Stimulated activated CD4-positive, alpha-beta T cell treated with anti-CD3 and anti-CD28 coated beads, Interleukin-15, amount 100 ng/mL, for 24 hours (primary cell): Measurements from ENCODE around the gene RERG.
"Not testable (repeated sequence)": the region's sequence is repeated elsewhere in the genome, so short reads cannot be mapped to it uniquely, and the experiment has no call there.

Experiments used
- DNase-seq: peaks from one replicate; pipeline ENCODE4 v3.0.0-alpha.2; 2020

RERG gene, protein sequence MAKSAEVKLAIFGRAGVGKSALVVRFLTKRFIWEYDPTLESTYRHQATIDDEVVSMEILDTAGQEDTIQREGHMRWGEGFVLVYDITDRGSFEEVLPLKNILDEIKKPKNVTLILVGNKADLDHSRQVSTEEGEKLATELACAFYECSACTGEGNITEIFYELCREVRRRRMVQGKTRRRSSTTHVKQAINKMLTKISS

DNA sequence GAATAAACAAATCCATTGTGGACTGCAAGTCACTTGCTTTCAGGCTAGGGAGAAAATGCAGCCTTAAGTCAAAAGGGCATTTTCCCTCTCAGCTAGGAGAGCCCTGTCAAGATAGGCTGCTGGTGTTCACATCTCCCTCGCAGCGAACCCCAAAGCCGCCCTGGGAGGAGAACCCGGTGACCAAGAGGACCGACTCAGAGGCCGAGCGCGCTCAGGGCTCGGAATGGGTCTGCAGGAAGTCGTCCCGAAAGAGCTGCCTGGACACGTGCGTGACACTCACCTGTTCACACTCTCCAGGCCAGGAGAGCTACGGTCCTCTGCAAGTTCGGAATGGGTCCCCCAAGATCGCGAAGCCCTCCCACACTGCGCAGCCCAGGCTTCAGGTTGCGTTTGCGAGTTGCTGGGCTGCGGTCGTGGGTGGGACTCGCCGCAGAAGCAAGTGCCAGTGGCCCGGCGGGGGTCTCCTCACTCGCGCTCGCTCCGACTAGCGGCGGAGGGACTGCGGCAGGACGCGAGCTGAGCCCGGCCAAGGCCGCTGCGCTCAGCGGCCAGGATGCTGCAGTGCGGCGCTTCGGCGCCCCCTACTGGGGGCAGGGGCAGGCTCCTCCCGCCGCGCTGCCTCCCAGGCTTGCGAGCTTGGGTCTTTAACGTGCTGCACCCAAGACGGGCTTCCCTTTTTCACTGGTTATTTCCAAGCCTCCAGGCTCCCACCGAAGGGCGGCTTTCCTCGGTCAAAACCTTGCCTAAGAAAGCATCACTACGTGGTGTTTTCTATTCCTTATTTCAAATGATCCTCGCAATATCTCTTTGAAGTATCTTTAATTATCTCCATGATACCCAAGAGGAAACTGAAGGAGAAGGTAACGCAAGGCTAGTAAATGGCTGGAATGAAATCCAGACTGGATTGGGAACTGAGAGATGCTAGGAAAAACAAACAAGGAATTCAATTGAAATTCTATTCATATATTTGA, at the start of gene RERG:
Gene RERG, minus strand, starts transcription at position 503 of the 971 bp plus-strand sequence. CDS start 3,928 bp downstream, outside the sequence.
- DNase-seq: peak; percentile 82

DNA sequence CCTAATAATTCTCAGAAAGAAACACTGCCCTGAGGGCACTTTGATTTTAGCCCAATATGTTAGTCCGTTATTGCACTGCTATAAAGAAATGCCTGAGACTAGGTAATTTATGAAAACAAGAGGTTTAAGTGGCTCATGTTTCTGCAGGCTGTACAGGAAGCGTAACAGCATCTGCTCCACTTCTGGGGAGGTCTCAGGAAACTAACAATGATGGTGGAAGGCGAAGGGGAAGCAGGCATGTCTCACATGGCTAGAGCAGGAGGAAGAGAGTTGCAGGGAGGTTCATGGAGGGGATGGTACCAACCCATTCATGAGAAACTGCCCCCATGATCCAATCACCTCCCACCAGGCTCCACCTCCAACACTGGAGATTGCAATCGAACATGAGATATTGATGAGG, 49.4 kb upstream of the RERG start:
- DNase-seq: no peak

DNA sequence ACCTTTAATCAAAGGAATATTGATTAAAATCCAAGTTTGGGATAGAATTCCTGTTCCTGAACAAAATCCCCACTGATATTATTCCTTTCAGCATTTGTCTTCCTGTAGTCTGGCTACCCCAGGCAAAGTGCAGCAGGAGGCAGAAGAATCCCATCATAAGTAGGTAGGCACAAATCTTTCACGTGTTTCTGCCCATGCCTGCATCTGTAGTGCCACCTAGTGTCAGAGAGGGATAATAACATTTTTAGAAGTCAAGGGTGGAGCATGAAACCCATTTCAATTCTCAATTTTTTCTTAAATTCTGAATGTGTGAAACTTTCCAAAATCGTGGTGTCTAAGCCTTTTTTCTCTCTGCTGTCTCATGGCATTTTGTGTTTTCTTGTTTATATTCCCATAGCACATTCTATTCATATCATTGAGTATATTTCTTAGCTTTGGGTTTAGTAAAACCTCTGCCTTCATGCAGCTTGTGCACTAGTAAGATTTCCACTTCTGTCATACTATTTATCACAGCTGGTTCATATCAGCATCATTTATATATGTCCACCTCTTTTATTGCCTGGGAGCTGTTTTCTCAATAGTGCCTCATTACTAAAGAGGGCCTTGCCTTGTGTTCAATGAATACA, 47.8 kb upstream of the RERG start:
- peak; percentile 32 for DNase-seq

DNA sequence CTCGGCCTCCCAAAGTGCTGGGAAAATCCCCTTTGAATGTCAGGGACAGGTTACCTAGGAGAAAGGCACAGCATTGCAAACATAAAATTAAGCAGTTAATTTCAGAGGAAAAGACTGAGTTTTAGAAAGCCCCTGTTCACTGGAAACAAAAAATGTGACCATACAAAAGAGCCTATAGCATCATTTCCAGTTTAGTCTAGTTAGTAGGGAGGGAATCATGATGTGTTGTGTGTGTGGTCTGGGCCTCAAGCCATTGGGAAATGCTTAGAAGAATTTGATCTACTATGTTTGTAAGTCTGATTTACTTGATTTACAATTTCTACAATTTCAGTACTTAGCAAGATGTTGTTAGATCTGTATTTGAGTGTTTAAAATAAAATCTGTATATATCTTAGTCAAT, 47.1 kb upstream of the RERG start:
- no peak for DNase-seq

DNA sequence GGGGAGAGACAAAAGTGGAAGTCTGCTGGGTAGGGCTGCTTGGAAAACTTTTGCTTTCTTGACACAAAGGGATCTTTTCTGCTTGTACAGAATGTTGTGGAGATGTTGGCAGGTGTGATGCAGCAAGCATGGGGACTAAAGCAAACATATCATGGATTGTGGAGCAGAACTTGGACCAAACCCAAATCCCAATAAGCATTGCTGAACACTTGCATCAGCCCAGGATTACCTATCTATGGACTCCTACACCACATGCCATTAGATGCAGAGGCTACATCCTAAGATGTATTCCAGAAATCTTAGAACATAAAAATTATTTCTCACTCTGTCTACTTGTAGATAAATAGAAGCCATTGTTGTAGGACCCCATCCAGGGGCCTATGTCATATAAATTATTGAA, 44.7 kb upstream of the RERG start:
- DNase-seq: no peak

DNA sequence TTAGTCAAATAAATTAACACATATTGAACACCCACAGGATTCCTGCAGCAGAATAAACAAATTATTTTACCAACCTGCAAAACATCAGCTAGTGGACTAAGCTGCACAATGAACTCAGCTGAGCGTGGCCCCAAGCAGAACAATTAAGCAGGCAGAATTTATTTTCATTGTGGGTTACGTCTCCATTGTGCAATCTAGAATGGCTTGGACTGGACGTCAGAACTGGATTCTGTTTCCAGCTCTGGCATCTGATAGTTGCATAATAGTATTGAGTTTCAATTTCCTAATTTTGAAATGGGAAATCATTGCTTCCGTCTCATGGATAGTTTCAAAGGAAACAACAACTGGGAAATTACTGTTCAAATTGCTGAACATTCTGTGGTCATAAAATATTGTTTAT, 35.5 kb upstream of the RERG start:
- no peak for DNase-seq

DNA sequence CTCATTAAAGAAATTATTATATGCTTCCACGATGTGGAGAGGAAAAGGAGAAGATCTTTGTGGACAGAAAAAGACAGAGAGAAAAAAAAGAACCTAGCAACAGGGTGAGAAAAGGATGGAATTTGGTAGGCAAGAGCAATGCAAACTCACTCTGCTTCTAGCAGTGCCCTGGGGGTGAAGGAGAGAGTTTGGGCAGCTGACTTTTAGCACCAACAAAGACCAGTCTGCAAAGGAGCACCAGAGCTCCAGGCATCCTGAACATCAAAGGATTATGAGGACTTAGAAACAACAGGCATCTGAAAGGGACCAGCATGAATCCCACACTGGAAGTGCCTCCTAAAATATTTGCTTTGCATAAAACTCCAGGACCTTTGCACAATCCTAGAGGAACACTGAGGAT, 32.8 kb upstream of the RERG start:
- no peak for DNase-seq

DNA sequence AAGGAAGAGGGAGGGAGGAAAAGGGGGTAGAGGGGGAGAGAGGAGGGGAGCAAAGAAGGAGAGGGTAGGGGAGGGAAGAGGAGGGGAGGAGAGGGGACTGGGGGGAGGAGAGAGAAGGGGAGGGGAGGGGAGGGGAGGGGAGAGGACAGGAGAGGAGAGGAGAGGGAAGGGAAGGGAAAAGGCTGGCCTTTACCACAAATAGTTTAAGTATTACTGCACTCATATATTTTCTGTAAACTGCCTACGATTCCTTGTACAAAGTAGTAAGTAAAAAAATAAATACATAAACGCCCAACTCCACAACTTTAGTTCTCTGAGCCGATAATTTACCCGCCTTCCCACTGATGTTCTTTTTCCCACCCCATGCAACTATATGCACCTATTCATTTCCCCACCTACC, 23.7 kb upstream of the RERG start:
- DNase-seq: no peak

DNA sequence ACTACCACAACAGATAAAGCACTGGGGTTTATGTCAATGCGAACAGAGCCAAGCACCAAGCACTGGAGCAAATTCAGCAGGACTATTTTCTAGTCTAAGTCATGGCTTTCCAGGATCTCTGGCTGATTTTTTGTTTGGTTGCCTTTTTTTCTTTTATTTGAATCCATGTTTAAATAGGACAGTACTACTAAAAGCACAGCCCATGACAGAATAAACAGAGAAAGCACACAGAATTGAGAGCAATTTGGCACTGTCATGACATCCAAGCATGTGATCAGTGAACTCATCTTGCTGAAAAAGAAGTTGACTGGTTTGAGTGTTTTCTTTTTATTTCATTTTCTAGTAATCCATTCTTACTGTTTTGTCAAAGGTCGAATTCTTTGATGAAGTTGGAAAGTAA, 23.1 kb upstream of the RERG start:
- DNase-seq: no peak

DNA sequence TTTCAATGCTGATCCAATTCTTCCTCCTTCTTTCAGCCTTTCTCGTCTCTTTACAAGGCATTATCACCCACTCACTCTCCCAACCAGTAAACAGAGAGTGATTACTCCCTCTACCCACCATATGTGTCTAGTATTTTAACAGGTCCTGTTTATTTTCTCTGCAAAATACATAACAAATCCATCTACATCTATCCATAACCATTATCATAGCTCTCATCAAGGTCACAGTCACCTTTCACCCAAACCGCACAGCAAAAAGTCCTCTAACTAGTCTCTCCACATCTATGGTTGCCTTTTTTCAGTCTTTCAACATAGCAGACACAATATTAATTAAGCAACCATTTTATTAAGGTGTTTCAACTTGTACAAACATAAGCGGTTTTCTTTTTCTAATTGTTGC, 21.9 kb upstream of the RERG start:
- no peak for DNase-seq

DNA sequence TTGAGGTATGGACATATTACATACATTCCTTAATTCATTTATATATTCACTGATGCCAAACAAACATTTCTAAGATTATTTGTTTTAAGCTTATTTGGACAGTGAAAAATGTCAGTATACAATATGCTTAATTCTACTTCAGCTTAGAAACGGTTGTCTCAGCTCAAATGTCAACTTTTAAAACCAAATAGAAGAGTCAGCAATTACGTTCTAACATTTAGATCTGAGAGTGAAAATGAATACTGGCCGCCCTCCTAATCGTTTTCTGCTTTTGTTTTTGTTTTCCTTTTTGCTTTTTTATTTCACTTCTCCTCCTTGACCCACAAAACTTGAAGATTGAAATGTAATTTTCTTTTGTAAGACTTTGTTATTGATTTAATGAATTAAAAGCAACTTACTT, 19.7 kb upstream of the RERG start:
- no peak for DNase-seq

DNA sequence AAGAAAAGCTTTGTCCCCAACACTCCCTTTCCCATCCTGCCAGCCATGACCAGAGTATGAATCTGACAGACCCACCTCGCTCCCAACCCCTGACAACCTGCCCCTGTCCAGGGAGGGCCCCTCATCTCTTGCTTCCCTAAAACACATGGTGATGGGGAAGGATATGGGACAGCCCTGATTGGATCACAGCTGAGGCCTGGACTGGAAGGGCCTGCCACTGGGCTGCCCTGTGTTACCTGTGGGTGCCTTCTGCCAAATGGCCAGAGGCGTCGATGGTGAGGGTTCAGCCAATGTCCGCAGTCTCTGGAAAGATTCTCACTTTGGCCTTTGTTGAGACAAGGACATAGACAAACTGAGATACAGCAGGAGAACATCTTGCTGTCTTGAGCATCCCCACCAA, 13.3 kb upstream of the RERG start:
- DNase-seq: no peak

DNA sequence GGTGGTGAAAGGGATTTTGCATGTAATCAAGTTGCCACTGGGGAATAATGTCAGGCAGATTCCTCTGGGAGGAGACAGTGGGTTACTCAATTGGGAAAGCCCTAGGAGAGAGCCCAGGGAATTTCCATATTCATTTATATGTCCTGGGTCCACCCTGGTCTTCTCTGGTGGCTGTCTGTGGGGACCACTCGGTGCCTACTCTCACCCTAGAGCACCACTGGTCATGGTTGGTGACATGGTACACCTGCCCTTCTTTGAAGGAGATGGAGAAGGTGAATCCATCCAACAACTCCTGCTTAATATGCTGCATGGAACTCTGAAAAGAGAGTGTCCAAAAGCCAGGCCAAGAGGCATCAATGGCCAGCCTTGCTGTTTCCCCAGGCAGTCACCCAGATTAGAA, 12.8 kb upstream of the RERG start:
- no peak for DNase-seq

DNA sequence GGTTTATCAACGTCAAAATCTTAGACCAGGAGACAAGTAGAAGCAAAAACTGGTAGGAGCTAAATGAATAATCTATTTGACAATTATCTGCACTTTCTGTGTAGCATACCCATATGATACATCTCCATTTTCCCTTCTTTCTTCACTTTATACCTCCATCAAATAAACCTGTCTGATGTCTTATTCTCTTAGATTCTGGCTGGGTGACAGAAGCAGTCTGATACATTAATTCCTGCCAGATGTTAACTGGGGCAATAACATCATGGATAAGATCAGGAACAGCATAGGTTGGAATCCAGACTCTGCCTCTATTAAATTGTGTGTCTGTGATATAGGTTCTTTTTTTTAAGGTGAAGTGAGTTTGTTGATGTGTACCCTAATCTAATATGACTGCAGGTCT, 11.7 kb upstream of the RERG start:
- DNase-seq: no peak

DNA sequence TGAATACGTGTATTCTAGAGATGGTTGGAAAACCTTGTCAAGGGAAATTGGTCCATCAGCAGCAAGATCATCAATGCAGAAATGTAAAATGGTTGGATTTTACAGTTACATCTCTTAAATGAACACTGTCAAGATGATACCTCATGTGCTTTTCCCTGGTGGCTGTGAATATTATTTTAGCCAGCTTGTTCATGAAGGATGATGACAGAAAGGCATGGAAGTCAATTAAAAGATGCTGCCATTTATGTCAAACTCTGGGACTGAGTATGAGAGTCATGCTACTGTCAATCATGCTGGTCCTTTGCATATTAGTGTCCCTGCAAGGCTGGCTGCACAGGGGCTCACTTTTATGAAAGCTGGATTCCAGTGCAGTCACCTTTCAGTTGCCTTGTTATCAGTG, 10.3 kb upstream of the RERG start:
- DNase-seq: no peak

DNA sequence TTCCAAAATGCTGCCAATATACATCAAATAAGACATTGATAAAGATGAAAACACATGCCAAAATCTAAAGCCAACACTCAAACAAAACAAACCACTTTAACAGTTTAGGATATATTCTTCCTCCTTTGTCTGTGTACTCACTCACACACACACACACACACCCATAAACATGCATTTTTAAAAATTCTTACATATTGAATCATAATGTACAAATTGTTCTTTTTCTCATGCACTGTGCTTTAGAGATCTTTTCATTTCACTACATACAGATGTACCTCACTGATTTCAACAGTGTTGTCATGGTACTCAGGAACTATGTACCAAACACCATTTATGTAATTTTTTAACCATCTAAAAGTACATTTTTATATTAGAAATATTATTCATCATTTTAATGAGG, 9.5 kb upstream of the RERG start:
- DNase-seq: no peak

DNA sequence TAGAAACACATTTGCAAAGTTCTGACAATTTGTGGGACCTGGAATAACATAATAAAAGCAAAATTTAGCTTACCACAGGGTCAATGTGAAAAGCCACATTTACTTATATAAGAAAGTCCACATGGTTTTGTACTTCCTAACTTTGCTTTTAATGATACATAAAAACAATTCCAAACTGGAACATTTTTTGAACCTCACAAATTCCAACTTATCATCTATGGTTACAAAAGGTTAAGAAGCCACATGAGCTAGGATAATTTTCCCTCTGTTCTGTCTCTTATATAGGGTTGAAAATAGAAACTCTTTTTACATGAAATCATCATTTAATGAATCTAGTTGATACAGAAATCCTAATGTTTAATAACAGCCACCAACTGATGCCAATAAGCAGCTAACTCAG, 8.9 kb upstream of the RERG start:
- DNase-seq: no peak

DNA sequence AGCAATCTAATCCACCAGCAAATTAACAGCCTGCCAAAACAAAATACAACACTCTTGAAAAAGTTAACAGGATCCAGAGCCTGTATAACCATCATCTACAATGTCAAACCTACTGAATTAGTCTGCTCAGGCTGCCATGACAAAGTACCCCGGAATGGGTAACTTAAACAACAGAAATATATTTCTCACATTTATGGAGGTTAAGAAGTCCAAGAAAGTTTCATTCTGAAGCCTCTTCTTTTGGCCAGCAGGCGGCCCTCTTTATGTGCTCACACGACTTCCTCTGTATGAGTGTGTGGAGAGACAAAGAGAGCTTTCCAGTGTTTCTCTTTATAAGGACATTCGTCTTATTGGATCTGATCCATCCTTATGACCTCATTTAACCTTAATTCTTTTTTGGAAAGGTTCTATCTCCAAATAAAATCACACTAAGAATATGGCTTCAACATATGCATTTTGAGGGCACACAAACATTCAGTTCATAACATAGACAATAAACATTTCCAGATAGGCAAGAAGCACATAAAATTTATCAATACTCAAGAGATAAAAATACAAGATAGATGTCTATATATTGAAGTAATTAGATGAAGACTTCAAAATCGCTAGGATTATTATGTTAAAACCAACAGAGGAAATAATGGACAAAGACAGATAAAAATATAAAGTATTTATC, 5.9 kb upstream of the RERG start:
- DNase-seq: peak; percentile 31

DNA sequence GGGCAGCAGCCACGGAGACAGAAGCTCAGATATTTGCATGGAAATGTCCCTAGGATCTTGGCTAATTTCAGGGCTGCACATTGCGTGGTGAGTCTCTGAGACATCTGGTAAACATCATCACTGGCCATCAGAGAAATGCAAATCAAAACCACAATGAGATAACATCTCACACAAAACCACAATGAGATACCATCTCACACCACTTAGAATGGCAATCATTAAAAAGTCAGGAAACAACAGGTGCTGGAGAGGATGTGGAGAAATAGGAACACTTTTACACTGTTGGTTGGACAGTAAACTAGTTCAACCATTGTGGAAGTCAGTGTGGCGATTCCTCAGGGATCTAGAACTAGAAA, 4.6 kb upstream of the RERG start:
- not testable (repeated sequence) for DNase-seq

DNA sequence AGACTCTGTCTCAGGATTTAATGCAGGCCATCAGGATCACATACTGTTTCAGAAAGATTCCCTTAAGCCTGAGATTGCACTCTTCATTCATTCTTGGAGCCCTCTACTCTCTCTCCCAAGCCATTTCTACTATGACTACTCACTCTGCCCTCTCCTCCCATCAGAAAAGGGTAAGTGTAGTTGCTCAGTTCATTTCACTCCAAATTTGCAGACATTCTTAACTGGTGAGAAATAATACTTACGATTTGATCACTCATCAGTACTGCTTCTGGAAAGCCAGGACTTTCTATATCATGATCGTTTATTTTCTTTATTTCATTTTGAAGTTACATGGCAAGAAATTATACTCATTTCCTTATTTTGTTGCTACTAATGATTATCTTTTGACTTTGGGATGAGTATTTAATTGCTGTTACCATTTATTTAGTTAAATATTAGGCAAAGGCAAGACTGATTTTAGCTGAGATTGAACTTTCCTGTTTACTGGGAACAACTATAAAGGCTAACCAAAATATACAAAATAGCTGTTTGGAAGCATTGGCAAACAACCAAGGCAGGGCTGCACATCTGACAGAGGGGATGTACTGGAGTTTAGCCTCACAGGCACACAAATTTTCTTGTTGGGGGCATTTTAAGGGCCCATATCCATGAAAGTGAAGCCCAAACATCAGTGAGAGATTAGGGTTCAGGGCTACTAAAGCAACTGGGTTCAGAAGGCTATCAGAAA, 4.1 kb upstream of the RERG start:
- DNase-seq: no peak

DNA sequence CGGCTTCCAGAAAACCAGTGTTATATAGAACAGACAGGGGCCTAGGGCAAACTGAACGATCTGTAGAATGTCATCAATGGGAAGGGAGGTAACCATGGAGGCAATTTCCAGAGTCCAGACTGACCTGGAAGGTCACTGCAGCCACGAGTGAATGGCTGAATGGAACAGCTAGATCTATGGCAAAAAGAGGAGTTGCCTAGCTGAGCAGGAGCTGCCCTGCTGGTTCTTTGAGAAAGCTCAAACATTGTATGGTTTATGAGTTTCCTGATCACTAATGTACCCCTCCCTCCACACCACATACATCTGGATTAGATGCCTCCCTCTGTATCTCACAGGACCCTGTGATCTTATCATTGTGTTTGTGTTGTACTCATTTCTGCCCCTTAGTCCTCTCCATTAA, 1.0 kb upstream of the RERG start:
- no peak for DNase-seq

DNA sequence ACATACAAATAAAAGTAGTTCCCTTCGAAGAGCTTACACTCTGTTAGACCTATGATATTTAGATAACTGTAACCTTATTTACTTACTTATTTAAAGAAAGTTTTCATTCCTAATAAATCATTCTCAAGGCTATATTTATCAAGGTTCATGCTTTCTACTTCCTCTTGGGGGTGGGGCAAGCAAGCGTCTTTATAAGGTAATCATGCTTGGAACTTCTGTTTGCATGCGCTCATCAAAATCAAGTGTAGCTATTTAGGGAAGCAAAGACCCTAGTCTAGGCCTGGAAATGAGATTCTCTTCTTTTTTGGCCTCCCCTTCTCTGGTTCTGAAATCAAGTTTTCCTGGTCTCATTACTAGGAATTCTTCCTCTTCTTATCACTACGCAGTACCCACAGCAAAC, 766 bp downstream of the RERG start:
- DNase-seq: no peak

DNA sequence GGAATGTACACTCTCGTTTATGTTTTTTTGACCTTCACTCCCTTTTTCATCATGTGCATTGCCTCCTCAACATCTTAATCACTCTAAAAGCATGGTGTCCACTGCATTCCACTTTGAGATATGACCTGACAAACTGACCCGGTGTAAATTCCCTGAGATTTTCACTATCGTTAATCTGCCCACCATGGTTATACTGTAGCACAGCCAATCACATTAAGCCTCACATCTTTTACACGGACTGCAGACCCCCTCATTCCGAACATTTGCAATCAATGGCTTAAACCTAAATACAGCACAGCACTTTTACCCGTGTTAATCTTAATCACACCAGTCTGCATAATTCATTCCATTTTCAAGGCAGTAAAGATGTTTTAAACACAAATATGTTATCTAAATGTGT, 2.4 kb downstream of the RERG start:
- no peak for DNase-seq
